NCI-H187 (cell line): ENCODE data around the gene AKAP17A.
"Not testable (repeated sequence)": the region's sequence is repeated elsewhere in the genome, so short reads cannot be mapped to it uniquely, and the experiment has no call there.

Source experiments
- DNase-seq, 2 experiments: peaks; one replicate each; lab custom pipeline; 2025; lab: John Stamatoyannopoulos, UW

Gene AKAP17A

GRCh38 chrX:1591102-1591862, at the start of gene AKAP17A:
Gene AKAP17A, plus strand, starts transcription at chrX:1591604. Its CDS starts 1,859 bp downstream, at chrX:1593463.
- DNase-seq = peak; percentile 73 to 87

GRCh38 chrX:1542994-1543725, 48.2 kb upstream of the AKAP17A start:
- no peak for DNase-seq

- DNase-seq = no peak
Measured at GRCh38 chrX:1545776-1546408, 45.5 kb upstream of the AKAP17A start.

- no peak for DNase-seq
Measured at GRCh38 chrX:1546691-1547251, 44.6 kb upstream of the AKAP17A start.

GRCh38 chrX:1551959-1552546, 39.4 kb upstream of the AKAP17A start:
- no peak for DNase-seq

GRCh38 chrX:1554469-1555210, 36.8 kb upstream of the AKAP17A start:
- no peak for DNase-seq

GRCh38 chrX:1555370-1555769, 36.0 kb upstream of the AKAP17A start:
- no peak for DNase-seq

- DNase-seq = not testable (repeated sequence)
Measured at GRCh38 chrX:1557442-1557841, 34.0 kb upstream of the AKAP17A start.

- DNase-seq = no peak
Measured at GRCh38 chrX:1558761-1559468, 32.5 kb upstream of the AKAP17A start.

GRCh38 chrX:1561164-1561563, 30.2 kb upstream of the AKAP17A start:
- DNase-seq = no peak

- DNase-seq = not testable (repeated sequence)
Measured at GRCh38 chrX:1564077-1564476, 27.3 kb upstream of the AKAP17A start.

GRCh38 chrX:1564750-1565683, 26.4 kb upstream of the AKAP17A start:
- DNase-seq = no peak

GRCh38 chrX:1574181-1574580, 17.2 kb upstream of the AKAP17A start:
- DNase-seq = not testable (repeated sequence)

- no peak for DNase-seq
Measured at GRCh38 chrX:1576201-1576992, 15.0 kb upstream of the AKAP17A start.

- DNase-seq = no peak
Measured at GRCh38 chrX:1577845-1578244, 13.6 kb upstream of the AKAP17A start.

- no peak for DNase-seq
Measured at GRCh38 chrX:1578511-1579173, 12.8 kb upstream of the AKAP17A start.

- peak; percentile 13 to 32 for DNase-seq
Measured at GRCh38 chrX:1581132-1581531, 10.3 kb upstream of the AKAP17A start.
